Left ventricle myocardium inferior (tissue), 1 donor: ENCODE results near the gene P2RY6. TPM values are rescaled to one million over a fixed set of nuclear protein-coding genes. Genes with fewer than 3 reads are reported as not detected.
A peak's percentile ranks its signal among the peaks of the same experiment; 100 is the strongest.

ENCODE experiments used
- DNase-seq: peaks from one replicate; pipeline ENCODE4 v3.0.0-alpha.2; 2020
- H3K27ac ChIP-seq: fragments of 200-600 bp; replicated peaks from 2 replicates; pipeline ENCODE4 v1.8.0; 2021
- H3K27me3 ChIP-seq: fragments of 200-600 bp; 2 replicates; pipeline ENCODE4 v1.8.0; 2021; ENCODE audit warnings: low read depth
- H3K36me3 ChIP-seq: fragments of 200-600 bp; 2 replicates; pipeline ENCODE4 v1.8.0; 2021
- H3K4me1 ChIP-seq: fragments of 200-600 bp; 2 replicates; pipeline ENCODE4 v1.8.0; 2021
- H3K4me3 ChIP-seq: fragments of 200-600 bp; 2 replicates; pipeline ENCODE4 v1.8.0; 2021; ENCODE audit warnings: mild to moderate bottlenecking, moderate library complexity
- H3K9me3 ChIP-seq: fragments of 200-600 bp; replicated peaks from 2 replicates; pipeline ENCODE4 v1.8.0; 2021
- intact Hi-C: fragments of 100-400 bp; cut with micrococcal nuclease; formaldehyde crosslinking; loops from one replicate; pipeline ENCODE4 v1.11.0; 2022
- total RNA-seq: library from RNA; stranded (reverse); fragmentation: NEBNext Ultra II Directional; extraction: Animal tissue kit (Norgen Biotek cat#: 25700); gene quantifications from one replicate; pipeline ENCODE4 v1.2.1, GENCODE V29; 2021
- TF ChIP-seq, protein P1 (sequence below): fragments of 200-600 bp; IDR thresholded peaks from 2 replicates; pipeline ENCODE4 v1.8.0; 2021; ENCODE audit warnings: antibody characterized with exemption, mild to moderate bottlenecking, borderline replicate concordance
- donor health status: DM: no; HTN: yes; CAD: no; lungs with severe emphysema.

Gene P2RY6
- total RNA-seq, 1 donor from 2014 or later: 2.2 TPM

DNA sequence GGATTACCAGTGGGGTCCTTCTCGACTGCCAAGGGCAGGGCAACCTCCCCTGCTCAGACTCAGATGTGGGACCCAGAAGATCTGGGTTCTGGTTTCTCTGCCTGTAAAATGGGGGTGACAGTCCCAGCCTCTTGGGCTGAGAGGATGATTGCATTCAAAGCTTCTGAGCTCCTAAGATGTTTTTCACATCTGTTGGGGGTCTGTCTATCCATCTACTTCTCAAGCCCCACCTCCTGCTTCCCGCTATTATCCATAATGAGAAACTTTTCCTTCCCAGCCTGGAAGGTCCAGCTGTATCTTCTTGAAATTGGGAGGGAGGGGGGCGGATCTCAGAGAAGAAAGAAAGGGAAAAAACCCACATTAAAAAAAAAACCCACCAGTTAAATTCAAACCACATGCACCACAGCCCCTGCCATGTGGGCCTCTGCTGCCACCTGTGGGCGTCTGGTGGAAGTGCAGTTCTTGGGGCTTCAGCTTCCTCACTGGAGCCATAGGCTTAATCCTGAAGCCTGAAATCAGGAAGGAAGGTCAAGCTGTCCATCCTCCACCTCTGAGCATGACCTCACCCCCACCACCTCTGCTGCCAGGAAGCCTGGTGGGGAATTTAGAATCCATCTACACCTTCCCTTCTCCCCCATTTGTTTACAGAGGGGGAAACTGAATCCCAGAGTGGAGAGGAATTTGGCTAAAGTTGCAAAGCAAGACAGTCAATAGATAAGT is 63.2 kb downstream of the P2RY6 start:
- no peaks in the 10 kb centered on the region for H3K27me3 ChIP-seq
- peak; percentile 85 for DNase-seq
- intact Hi-C loops: loop anchor here (2.0 kb wide), 1 partner anchor 29 kb away; no protein-coding TSS in a partner anchor
- peak overlapping the region; percentile 20 for H3K4me3 ChIP-seq
- H3K9me3 ChIP-seq: no peaks in the 10 kb centered on the region
- H3K27ac ChIP-seq: peak overlapping the region; percentile 83
- TF ChIP-seq, protein P1, sequence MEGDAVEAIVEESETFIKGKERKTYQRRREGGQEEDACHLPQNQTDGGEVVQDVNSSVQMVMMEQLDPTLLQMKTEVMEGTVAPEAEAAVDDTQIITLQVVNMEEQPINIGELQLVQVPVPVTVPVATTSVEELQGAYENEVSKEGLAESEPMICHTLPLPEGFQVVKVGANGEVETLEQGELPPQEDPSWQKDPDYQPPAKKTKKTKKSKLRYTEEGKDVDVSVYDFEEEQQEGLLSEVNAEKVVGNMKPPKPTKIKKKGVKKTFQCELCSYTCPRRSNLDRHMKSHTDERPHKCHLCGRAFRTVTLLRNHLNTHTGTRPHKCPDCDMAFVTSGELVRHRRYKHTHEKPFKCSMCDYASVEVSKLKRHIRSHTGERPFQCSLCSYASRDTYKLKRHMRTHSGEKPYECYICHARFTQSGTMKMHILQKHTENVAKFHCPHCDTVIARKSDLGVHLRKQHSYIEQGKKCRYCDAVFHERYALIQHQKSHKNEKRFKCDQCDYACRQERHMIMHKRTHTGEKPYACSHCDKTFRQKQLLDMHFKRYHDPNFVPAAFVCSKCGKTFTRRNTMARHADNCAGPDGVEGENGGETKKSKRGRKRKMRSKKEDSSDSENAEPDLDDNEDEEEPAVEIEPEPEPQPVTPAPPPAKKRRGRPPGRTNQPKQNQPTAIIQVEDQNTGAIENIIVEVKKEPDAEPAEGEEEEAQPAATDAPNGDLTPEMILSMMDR: peak; percentile 99
- peaks cover 80% of the 10 kb centered on the region for H3K4me1 ChIP-seq
- H3K36me3 ChIP-seq: no peaks in the 10 kb centered on the region

DNA sequence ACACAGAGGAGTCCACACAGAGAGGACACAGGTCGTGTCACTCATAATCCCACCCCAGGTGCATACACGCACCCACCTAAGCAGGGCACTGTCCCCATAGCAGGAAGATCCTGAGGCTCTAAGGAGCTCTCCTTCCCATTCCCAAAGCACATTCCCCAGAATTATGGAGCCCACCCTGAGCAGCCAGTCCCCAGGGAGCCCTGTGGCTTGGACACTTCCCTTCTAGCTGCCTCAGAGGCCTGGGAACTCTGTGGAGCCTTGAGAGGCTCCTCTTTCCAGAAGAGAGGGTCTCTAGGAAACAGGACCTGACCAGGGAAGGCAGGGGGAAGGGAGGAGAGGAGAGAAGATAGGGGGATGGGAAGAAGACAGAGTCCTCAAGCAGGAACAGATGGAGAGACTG is 65.7 kb downstream of the P2RY6 start:
- TF ChIP-seq, protein P1: no peak
- intact Hi-C loops: no loop called here
- no peaks in the 10 kb centered on the region for H3K27me3 ChIP-seq
- H3K27ac ChIP-seq: peak overlapping the region; percentile 41
- no peaks in the 10 kb centered on the region for H3K9me3 ChIP-seq
- DNase-seq: no peak
- H3K4me1 ChIP-seq: peaks cover 80% of the 10 kb centered on the region
- no peak overlapping the region for H3K4me3 ChIP-seq
- no peaks in the 10 kb centered on the region for H3K36me3 ChIP-seq

DNA sequence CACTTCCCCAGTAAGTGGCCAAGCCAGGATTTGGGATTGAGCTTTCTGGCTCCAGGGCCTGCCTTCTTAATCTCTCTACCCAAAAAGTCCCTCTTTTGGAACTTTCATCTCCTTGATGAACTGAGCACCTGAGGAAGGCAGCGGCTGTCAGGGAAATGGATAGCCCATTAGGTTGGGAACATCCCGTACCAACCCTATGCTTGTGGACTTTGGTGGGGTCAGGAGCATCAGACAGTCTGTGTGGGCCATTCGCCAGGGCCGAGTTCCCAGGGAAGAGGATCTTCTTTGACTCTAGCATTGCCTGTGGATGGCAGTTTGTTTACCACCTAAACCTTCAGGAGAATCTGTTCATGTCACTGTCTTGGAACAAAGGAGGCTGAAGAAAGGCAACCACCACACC is 66.1 kb downstream of the P2RY6 start:
- intact Hi-C loops: no loop called here
- H3K27me3 ChIP-seq: no peaks in the 10 kb centered on the region
- TF ChIP-seq, protein P1: no peak
- peaks cover 80% of the 10 kb centered on the region for H3K4me1 ChIP-seq
- no peaks in the 10 kb centered on the region for H3K9me3 ChIP-seq
- H3K36me3 ChIP-seq: no peaks in the 10 kb centered on the region
- peak overlapping the region; percentile 41 for H3K27ac ChIP-seq
- no peak overlapping the region for H3K4me3 ChIP-seq
- DNase-seq: no peak

DNA sequence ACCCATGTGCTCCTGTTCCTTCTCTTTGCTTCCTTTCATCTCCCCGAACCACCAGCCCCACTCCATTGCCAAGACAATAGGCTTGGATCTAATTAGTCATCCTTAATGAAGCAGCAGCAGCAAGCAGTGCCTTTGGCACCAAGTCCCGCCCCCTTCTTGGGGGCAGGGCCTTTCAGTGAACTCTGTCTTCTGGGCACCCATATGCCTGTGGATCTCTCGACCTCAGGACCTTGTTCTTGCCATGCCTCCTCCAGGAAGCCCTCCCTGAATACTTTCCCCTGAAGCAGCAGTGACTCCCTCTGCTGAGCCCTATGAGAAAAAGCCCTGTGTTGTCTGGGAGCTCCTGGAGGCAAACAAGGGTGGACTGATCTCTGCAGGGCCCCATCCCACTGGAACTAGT is 68.0 kb downstream of the P2RY6 start:
- no peak overlapping the region for H3K27ac ChIP-seq
- H3K4me1 ChIP-seq: peaks cover 80% of the 10 kb centered on the region
- no peaks in the 10 kb centered on the region for H3K27me3 ChIP-seq

DNA sequence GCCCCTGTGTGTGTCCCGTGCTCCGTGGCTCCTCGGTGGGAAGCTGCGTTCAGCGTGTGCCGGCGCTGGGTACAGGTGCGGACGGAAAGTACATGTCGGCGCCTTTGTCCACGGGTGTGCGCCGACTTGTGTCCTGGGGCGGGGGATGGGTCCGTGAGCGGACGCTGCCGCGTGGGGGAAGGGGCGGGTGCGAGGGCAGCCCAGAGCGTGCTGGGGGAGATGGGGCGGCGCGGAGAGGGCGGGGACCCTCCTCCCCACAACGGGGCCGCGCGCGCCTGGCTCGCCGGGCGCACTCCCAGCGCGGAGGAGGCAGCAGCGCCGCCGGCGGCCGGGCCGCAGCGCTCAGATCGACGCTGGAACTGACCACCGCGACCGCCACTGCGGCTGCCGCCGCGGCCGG is 70.5 kb downstream of the P2RY6 start:
- no peaks in the 10 kb centered on the region for H3K9me3 ChIP-seq
- H3K4me1 ChIP-seq: peaks cover 74% of the 10 kb centered on the region
- DNase-seq: no peak
- H3K27ac ChIP-seq: peak overlapping the region; percentile 54
- intact Hi-C loops: no loop called here
- TF ChIP-seq, protein P1: peak; percentile 24
- H3K4me3 ChIP-seq: peak overlapping the region; percentile 57
- peaks cover 9% of the 10 kb centered on the region for H3K36me3 ChIP-seq
- no peaks in the 10 kb centered on the region for H3K27me3 ChIP-seq

More for the DNA sequence above, 68.0 kb downstream of the P2RY6 start:
- no peak for DNase-seq
- intact Hi-C loops: no loop called here
- no peak overlapping the region for H3K4me3 ChIP-seq
- H3K36me3 ChIP-seq: no peaks in the 10 kb centered on the region
- TF ChIP-seq, protein P1: no peak
- no peaks in the 10 kb centered on the region for H3K9me3 ChIP-seq
